Measurements from ENCODE around the gene PAWR. TPM values are rescaled to one million over a fixed set of nuclear protein-coding genes. Genes with fewer than 3 reads are reported as not detected.

Gene PAWR
- total RNA-seq, 4 donors from 2014 or later, result 57.5 to 109 (median 63.0) TPM

DNA sequence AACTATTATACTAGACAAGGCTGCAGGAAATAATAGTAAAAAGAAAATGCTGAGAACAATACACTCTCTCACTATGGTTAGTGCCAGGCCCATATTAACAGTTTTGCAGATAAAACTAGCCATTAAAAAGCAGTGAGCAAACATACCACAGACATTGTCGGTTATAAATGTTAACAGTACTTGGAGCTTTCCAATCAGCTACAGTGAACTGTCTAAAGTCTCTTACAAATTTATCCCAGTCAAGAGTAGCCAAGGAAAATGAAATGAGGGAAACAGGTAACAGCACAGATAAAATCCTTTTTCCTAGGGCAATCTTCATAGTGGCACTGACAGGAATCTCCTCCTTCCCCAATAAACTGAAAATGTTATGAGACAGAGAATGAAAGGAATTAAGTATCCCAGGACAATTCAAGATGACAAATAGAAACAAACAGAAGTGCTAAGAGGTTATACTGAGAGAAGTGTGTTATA is 30.8 kb downstream of the PAWR start:
- Histone ChIP-seq H3K27ac (no peak overlapping the region), H3K9me3 (no peaks in the 10 kb centered on the region), H3K27me3 (no peaks in the 10 kb centered on the region), H3K4me3 (no peak overlapping the region), H3K36me3 (no peaks in the 10 kb centered on the region), H3K4me1 (no peaks in the 10 kb centered on the region)
- TF ChIP-seq POLR2AphosphoS5 (IDR thresholded peaks at IDR 0.05) (no peak), EP300 (IDR thresholded peaks at IDR 0.05) (no peak), POLR2A (IDR thresholded peaks at IDR 0.05) (no peak)
- TF ChIP-seq, protein P1, sequence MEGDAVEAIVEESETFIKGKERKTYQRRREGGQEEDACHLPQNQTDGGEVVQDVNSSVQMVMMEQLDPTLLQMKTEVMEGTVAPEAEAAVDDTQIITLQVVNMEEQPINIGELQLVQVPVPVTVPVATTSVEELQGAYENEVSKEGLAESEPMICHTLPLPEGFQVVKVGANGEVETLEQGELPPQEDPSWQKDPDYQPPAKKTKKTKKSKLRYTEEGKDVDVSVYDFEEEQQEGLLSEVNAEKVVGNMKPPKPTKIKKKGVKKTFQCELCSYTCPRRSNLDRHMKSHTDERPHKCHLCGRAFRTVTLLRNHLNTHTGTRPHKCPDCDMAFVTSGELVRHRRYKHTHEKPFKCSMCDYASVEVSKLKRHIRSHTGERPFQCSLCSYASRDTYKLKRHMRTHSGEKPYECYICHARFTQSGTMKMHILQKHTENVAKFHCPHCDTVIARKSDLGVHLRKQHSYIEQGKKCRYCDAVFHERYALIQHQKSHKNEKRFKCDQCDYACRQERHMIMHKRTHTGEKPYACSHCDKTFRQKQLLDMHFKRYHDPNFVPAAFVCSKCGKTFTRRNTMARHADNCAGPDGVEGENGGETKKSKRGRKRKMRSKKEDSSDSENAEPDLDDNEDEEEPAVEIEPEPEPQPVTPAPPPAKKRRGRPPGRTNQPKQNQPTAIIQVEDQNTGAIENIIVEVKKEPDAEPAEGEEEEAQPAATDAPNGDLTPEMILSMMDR (IDR thresholded peaks at IDR 0.05), result no peak
- 20% methylated on average over 1 of the region's 1 CpG for WGBS
- no peak for DNase-seq (ENCODE audit: low spot score in 2 of 2)

DNA sequence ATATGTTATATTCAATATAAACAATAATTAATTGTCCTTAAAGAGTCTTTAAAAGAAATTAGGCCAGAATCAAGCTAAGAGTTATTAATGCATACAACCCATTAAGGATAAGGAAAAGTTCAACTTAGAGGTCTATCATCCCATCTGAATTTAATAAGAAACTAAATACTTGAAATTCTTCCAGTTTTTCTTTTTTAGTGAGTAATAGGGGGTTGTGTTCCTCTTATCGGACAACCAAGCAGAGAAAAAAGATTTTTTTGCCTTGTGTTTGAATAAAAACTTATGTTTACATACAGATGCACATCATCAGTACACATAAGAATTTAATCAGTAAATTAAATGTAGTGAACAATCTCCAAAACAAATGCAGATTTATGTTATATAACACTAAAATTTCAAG is 32.5 kb downstream of the PAWR start:
- no peaks in the 10 kb centered on the region for H3K27me3 ChIP-seq
- no peak for DNase-seq (ENCODE audit: low spot score in 2 of 2)

DNA sequence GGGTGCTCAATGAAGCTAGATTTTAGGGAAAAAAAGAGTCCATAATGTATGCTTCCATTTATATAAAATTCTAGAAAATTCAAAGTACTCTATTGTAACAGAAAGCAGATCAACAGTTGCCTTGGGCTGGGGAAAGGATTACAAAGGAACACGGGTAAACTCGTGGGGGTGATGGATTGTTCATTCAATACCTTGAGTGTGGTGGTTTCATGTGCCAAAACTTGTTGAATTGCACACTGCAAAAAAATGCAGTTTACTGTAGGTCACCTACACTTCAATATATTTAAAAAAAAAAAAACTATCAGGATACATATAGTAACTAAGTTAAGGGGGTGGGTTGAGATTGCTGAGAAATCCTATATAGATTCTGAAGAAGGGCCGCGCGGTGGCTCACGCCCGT is 33.6 kb downstream of the PAWR start:
- H3K4me3 ChIP-seq, result no peak overlapping the region
- H3K27ac ChIP-seq, result no peak overlapping the region
- 92% methylated on average over 7 of the region's 7 CpGs for whole genome bisulfite sequencing
- no peaks in the 10 kb centered on the region for H3K27me3 ChIP-seq
- no peaks in the 10 kb centered on the region for H3K9me3 ChIP-seq
- no peak for DNase-seq (ENCODE audit: low spot score in 2 of 2)
- no peaks in the 10 kb centered on the region for H3K36me3 ChIP-seq
- H3K4me1 ChIP-seq, result peaks cover 2% of the 10 kb centered on the region
- TF ChIP-seq, protein P1 (IDR thresholded peaks at IDR 0.05), result no peak
- TF ChIP-seq POLR2AphosphoS5 (IDR thresholded peaks at IDR 0.05) (no peak), EP300 (IDR thresholded peaks at IDR 0.05) (no peak), POLR2A (IDR thresholded peaks at IDR 0.05) (no peak)

More for the DNA sequence above, 32.5 kb downstream of the PAWR start:
- Histone ChIP-seq H3K4me3 (no peak overlapping the region), H3K27ac (no peak overlapping the region), H3K9me3 (no peaks in the 10 kb centered on the region), H3K4me1 (peaks cover 2% of the 10 kb centered on the region), H3K36me3 (no peaks in the 10 kb centered on the region)
- no peak for TF ChIP-seq POLR2AphosphoS5 (IDR thresholded peaks at IDR 0.05)
- TF ChIP-seq, protein P1 (IDR thresholded peaks at IDR 0.05), result no peak
- no peak for TF ChIP-seq POLR2A (IDR thresholded peaks at IDR 0.05)
- TF ChIP-seq EP300 (IDR thresholded peaks at IDR 0.05), result no peak
- 56% methylated on average over 1 of the region's 1 CpG for WGBS

- 96% methylated on average over 2 of the region's 2 CpGs for WGBS
- Histone ChIP-seq H3K4me3 (no peak overlapping the region), H3K4me1 (peaks cover 2% of the 10 kb centered on the region), H3K27me3 (no peaks in the 10 kb centered on the region), H3K27ac (no peak overlapping the region), H3K36me3 (no peaks in the 10 kb centered on the region), H3K9me3 (no peaks in the 10 kb centered on the region)
- TF ChIP-seq EP300 (IDR thresholded peaks at IDR 0.05), result no peak
- TF ChIP-seq POLR2AphosphoS5 (IDR thresholded peaks at IDR 0.05), result no peak
- no peak for TF ChIP-seq POLR2A (IDR thresholded peaks at IDR 0.05)
- TF ChIP-seq, protein P1 (IDR thresholded peaks at IDR 0.05), result no peak
- DNase-seq (ENCODE audit: low spot score in 2 of 2), result no peak
Measured at GRCh38 chr12:79655036-79655435, 35.7 kb downstream of the PAWR start.

DNA sequence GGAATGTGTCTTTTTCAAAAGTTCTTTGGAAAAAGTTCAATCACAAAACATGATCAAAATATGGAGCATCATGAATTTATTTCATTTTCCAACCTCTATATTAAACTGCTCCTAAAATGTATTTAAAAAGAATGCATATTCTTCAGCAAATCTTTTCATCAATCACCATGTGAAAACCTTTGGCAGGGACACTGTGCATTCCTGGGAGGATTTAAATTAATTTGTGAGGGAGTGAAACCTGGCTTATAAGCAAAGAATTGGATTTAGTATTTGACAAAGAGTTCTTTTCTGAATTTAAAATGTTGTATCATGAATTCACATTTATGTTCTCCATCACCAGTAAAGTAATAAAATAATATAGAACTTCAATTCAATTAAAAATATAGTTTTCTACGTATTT is 38.2 kb downstream of the PAWR start:
- no peaks in the 10 kb centered on the region for H3K27me3 ChIP-seq
- 63% methylated on average over 1 of the region's 1 CpG for WGBS
- H3K27ac ChIP-seq, result no peak overlapping the region
- H3K36me3 ChIP-seq, result no peaks in the 10 kb centered on the region
- TF ChIP-seq POLR2A (IDR thresholded peaks at IDR 0.05), result no peak
- TF ChIP-seq, protein P1 (IDR thresholded peaks at IDR 0.05), result no peak
- TF ChIP-seq EP300 (IDR thresholded peaks at IDR 0.05), result no peak
- TF ChIP-seq POLR2AphosphoS5 (IDR thresholded peaks at IDR 0.05), result no peak
- H3K9me3 ChIP-seq, result no peaks in the 10 kb centered on the region
- no peak overlapping the region for H3K4me3 ChIP-seq
- DNase-seq (ENCODE audit: low spot score in 2 of 2), result no peak
- peaks cover 2% of the 10 kb centered on the region for H3K4me1 ChIP-seq
